ENCODE measurements around the gene ACP7. TPM values are rescaled to one million over a fixed set of nuclear protein-coding genes. Genes with fewer than 3 reads are reported as not detected.

Gene ACP7
- total and polyA plus RNA-seq, 2 of the 4 experiments (the other 2 are of a cell fraction), result not detected

GRCh38 chr19:39111593-39112199, 27.5 kb downstream of the ACP7 start:
- no peaks in the 10 kb centered on the region for H3K36me3 ChIP-seq (ENCODE audit: control insufficient read depth, insufficient read depth, low read length)
- intact Hi-C loops (cut with micrococcal nuclease) (loop anchor here (2.0 kb wide), 1 partner anchor 59 kb away; no protein-coding TSS in a partner anchor), in situ Hi-C loops (cut with MboI; ENCODE audit: low sequenced_read_pairs) (no loop called here), dilution Hi-C loops (cut with HindIII; ENCODE audit: low sequenced_read_pairs, unreplicated experiment) (no loop called here)
- BruUV-seq (replicated peaks), result no TSS peak
- H3K4me3 ChIP-seq (ENCODE audit: insufficient read depth, low read depth, low read length), result no peak overlapping the region
- H4K8ac ChIP-seq (ENCODE audit: low read depth in 2 of 2, low read length in 2 of 2), result no peak overlapping the region
- no peak overlapping the region for H3K4me2 ChIP-seq (ENCODE audit: low read depth, low read length)
- no peak overlapping the region for H2AK5ac ChIP-seq (ENCODE audit: low read depth, low read length)
- H3K27me3 ChIP-seq (ENCODE audit: control insufficient read depth, insufficient read depth, low read length), result peaks cover 19% of the 10 kb centered on the region
- H2BK120ac ChIP-seq (ENCODE audit: low read depth, low read length), result no peak overlapping the region
- no peak overlapping the region for H3K14ac ChIP-seq (replicated peaks; ENCODE audit: low read depth, low read length)
- TF ChIP-seq POLR2A (IDR thresholded peaks at IDR 0.05; ENCODE audit: low read depth, low read length) (no peak), NFE2L2 (IDR thresholded peaks at IDR 0.05; ENCODE audit: low read depth, low read length) (no peak), FOS (IDR thresholded peaks at IDR 0.05; ENCODE audit: low read depth, low read length) (no peak), MXI1 (IDR thresholded peaks at IDR 0.05; ENCODE audit: borderline replicate concordance, low read depth, low read length) (no peak), ELK1 (IDR thresholded peaks at IDR 0.05; ENCODE audit: borderline replicate concordance, low read depth, low read length) (no peak), USF2 (IDR thresholded peaks at IDR 0.05; ENCODE audit: low read depth, low read length) (no peak), CEBPB (IDR thresholded peaks at IDR 0.05; ENCODE audit: low read depth, low read length) (no peak), SMC3 (IDR thresholded peaks at IDR 0.05; ENCODE audit: low read depth, low read length) (no peak), RCOR1 (IDR thresholded peaks at IDR 0.05; ENCODE audit: insufficient replicate concordance, low read length) (no peak), CTCF (conservative IDR thresholded peaks at IDR 0.05; ENCODE audit: low read depth, low read length) (no peak), RFX5 (IDR thresholded peaks at IDR 0.05; ENCODE audit: low read depth, low read length) (no peak), RAD21 (IDR thresholded peaks at IDR 0.05; ENCODE audit: low read length) (no peak), BHLHE40 (IDR thresholded peaks at IDR 0.05; ENCODE audit: low read depth, low read length) (no peak)
- ChIA-PET CTCF (interaction anchor here (1.0 kb wide), 1 partner anchor 216 kb away, joined by 3 read pairs; no protein-coding TSS in a partner anchor), POLR2A (ENCODE audit: unreplicated experiment) (no interaction called here)
- H3K79me1 ChIP-seq (ENCODE audit: low read depth in 1 of 2, low read length in 2 of 2), result no peaks in the 10 kb centered on the region
- no peaks in the 10 kb centered on the region for H3K4me1 ChIP-seq (ENCODE audit: control insufficient read depth, insufficient read depth, low read length)
- no peak overlapping the region for H3K9ac ChIP-seq (ENCODE audit: low read depth, low read length)
- H3K56ac ChIP-seq (ENCODE audit: extremely low read depth, insufficient read depth, low read length), result no peak overlapping the region
- H3K9me1 ChIP-seq (ENCODE audit: insufficient read depth, low read length), result no peaks in the 10 kb centered on the region
- no peaks in the 10 kb centered on the region for H4K20me1 ChIP-seq (ENCODE audit: insufficient read depth, low read length)
- H3K23ac ChIP-seq (ENCODE audit: low read depth, low read length), result no peak overlapping the region; the same call in 1 of the 2 replicates
- H3K27ac ChIP-seq (ENCODE audit: insufficient read depth, low read length), result no peak overlapping the region
- H3K9me3 ChIP-seq (ENCODE audit: control insufficient read depth, insufficient read depth, low read length), result no peaks in the 10 kb centered on the region
- no peak overlapping the region for H2BK15ac ChIP-seq (ENCODE audit: low read depth, low read length)
- no peak overlapping the region for H2BK5ac ChIP-seq (ENCODE audit: low read depth, low read length, poor library complexity, severe bottlenecking)
- WGBS, 2 experiments (ENCODE audit: extremely low coverage in 2 of 2, insufficient read length in 1 of 2), result 39% methylated on average over 2 of the region's 18 CpGs; no CpG with 5 or more reads in 1 of the 2 experiments
- H2AK9ac ChIP-seq (replicated peaks; ENCODE audit: low read depth, low read length, poor library complexity), result no peak overlapping the region
- peak overlapping the region; percentile 41 for H2AFZ ChIP-seq (replicated peaks; ENCODE audit: low read length, poor library complexity)
- no peak overlapping the region for H2BK20ac ChIP-seq (ENCODE audit: low read depth, low read length)
- H3K18ac ChIP-seq (ENCODE audit: low read depth, low read length), result no peak overlapping the region
- H3K4ac ChIP-seq (ENCODE audit: low read depth, low read length), result no peak overlapping the region
- ATAC-seq (ENCODE audit: low read depth) (no peak; the same call in 1 of the 2 replicates), DNase-seq (no peak)
- no peak overlapping the region for H4K91ac ChIP-seq (ENCODE audit: insufficient read depth, low read depth, low read length)
- H4K5ac ChIP-seq (ENCODE audit: low read depth, low read length), result no peak overlapping the region
